ENCODE results near the gene NEIL3. TPM values are rescaled to one million over a fixed set of nuclear protein-coding genes. Genes with fewer than 3 reads are reported as not detected.

Gene NEIL3
- total RNA-seq, 2 experiments from 2014 or later, result 16.6 to 18.7 TPM

DNA sequence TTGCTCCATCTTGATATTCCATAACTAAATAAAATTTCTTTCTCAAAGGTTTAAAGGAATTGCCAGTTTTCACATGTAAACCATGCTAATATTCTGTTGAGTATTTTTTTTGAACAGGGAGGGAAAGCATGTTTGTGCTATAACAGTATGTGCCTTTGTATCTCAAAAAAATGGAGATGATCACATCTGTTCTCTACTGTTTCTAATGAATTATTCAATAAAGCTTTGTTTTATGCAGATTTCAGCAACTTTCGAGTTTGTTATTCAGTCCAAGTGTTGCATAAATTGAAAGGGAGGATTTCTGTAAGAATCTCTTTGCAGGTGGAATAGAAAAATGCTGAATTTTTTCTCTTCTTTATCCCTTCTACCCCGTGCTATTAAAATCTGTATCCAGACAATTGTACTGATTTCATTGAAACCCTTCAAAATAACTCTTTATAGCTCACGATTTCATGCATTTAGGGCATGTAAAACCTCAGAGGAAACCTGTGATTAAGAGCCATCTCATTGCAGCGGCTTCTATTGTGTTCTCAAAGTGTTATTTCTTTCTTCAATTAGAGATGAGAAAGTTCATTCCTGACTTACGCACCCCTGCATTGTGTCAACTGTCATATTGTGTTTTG is 42.1 kb downstream of the NEIL3 start:
- peaks cover 31% of the 10 kb centered on the region for H3K36me3 Mint-ChIP-seq (ENCODE audit: low read depth)
- no peaks in the 10 kb centered on the region for H3K4me1 Mint-ChIP-seq (ENCODE audit: low read depth)
- no peak for TF ChIP-seq CTCF (IDR thresholded peaks at IDR 0.05)
- POLR2A ChIA-PET, result interaction anchor here (0.7 kb wide), 1 partner anchor 9 kb away, joined by 3 read pairs; no protein-coding TSS in a partner anchor
- no peak overlapping the region for H3K4me3 Mint-ChIP-seq
- H3K9me3 Mint-ChIP-seq, result no peaks in the 10 kb centered on the region
- ATAC-seq, result no peak
- DNase-seq, result no peak
- H3K27me3 Mint-ChIP-seq, result no peaks in the 10 kb centered on the region
- no peak overlapping the region for H3K27ac Mint-ChIP-seq
- CTCF ChIA-PET, result no interaction called here
- intact Hi-C loops (cut with micrococcal nuclease), result no loop called here

DNA sequence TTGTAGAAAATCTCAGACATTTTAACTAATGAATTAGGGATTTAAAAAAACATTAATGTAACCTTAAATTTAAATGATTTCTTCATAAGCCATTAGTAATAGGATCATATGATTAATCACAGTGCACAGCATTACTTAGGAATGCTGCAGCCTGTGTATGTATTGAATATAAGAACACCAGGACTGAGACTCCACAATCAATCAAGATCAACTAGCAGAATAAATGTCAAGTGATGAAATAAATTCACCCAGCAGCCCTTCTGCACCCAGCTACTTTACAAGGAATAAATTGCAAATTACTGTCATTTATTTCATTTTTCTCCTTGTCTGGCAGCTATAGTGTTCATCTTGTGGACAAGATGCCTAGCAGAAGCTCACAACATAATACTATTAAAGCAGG is 46.5 kb downstream of the NEIL3 start:
- no peak for DNase-seq
- ChIA-PET POLR2A (interaction anchor here (1.1 kb wide), 1 partner anchor 62 kb away, joined by 3 read pairs; no protein-coding TSS in a partner anchor), CTCF (interaction anchor here (2.0 kb wide), 1 partner anchor 106 kb away, joined by 8 read pairs; no protein-coding TSS in a partner anchor)
- Mint-ChIP-seq H3K9me3 (no peaks in the 10 kb centered on the region), H3K27ac (no peak overlapping the region), H3K4me1 (ENCODE audit: low read depth) (no peaks in the 10 kb centered on the region), H3K4me3 (no peak overlapping the region), H3K27me3 (no peaks in the 10 kb centered on the region), H3K36me3 (ENCODE audit: low read depth) (peaks cover 21% of the 10 kb centered on the region)
- no peak for ATAC-seq
- no peak for TF ChIP-seq CTCF (IDR thresholded peaks at IDR 0.05)
- intact Hi-C loops (cut with micrococcal nuclease), result no loop called here

DNA sequence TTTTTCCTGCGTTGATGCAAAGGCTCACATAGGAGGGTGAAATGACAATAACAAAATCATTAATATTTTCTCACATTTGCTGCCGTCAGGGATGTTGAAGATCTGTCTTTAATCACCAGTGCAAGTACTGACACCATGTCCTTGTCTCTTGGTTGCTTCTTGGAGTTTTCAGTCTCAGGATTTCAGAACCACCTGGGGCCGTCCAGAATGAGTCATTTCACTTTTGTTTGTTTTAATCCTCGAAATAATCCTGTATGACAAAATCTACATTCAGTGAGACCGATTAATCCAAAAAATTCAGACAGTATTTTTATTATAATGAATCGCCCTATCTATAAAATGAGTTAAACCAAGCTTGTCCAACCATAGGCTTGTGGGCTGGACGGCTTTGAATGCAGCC is 47.2 kb downstream of the NEIL3 start:
- H3K36me3 Mint-ChIP-seq (ENCODE audit: low read depth), result peaks cover 22% of the 10 kb centered on the region
- CTCF ChIA-PET, result no interaction called here
- no peak for DNase-seq

GRCh38 chr4:177367336-177367735 is 57.7 kb downstream of the NEIL3 start:
- no peak for TF ChIP-seq CTCF (IDR thresholded peaks at IDR 0.05)
- Mint-ChIP-seq H3K4me3 (no peak overlapping the region), H3K9me3 (peaks cover 2% of the 10 kb centered on the region), H3K27ac (no peak overlapping the region), H3K27me3 (no peaks in the 10 kb centered on the region), H3K4me1 (ENCODE audit: low read depth) (no peaks in the 10 kb centered on the region), H3K36me3 (ENCODE audit: low read depth) (peaks cover 4% of the 10 kb centered on the region)
- POLR2A ChIA-PET, result no interaction called here
- intact Hi-C loops (cut with micrococcal nuclease), result no loop called here
- CTCF ChIA-PET, result interaction anchor here (0.9 to 1.0 kb wide), 2 partner anchors 13 to 65 kb away, joined by 3 read pairs; no protein-coding TSS in a partner anchor
- ATAC-seq, result peak; percentile 49
- DNase-seq, result peak; percentile 20

More for the DNA sequence above, 47.2 kb downstream of the NEIL3 start:
- intact Hi-C loops (cut with micrococcal nuclease), result no loop called here
- Mint-ChIP-seq H3K4me3 (no peak overlapping the region), H3K4me1 (ENCODE audit: low read depth) (no peaks in the 10 kb centered on the region), H3K9me3 (no peaks in the 10 kb centered on the region), H3K27ac (no peak overlapping the region), H3K27me3 (no peaks in the 10 kb centered on the region)
- no peak for ATAC-seq
- POLR2A ChIA-PET, result no interaction called here
- TF ChIP-seq CTCF (IDR thresholded peaks at IDR 0.05), result no peak

GRCh38 chr4:177369372-177369771 is 59.7 kb downstream of the NEIL3 start:
- peaks cover 2% of the 10 kb centered on the region for H3K9me3 Mint-ChIP-seq
- intact Hi-C loops (cut with micrococcal nuclease), result no loop called here
- peaks cover 4% of the 10 kb centered on the region for H3K36me3 Mint-ChIP-seq (ENCODE audit: low read depth)
- no peaks in the 10 kb centered on the region for H3K4me1 Mint-ChIP-seq (ENCODE audit: low read depth)
- ChIA-PET POLR2A (no interaction called here), CTCF (no interaction called here)
- TF ChIP-seq CTCF (IDR thresholded peaks at IDR 0.05), result no peak
- H3K27me3 Mint-ChIP-seq, result no peaks in the 10 kb centered on the region
- H3K4me3 Mint-ChIP-seq, result no peak overlapping the region
- ATAC-seq (no peak), DNase-seq (no peak)
- no peak overlapping the region for H3K27ac Mint-ChIP-seq
